HG03342 (cell line): Measurements from ENCODE around the gene BARHL2.

Experiments
- ATAC-seq: cut with Tn5 transposase; IDR thresholded peaks from one replicate; pipeline ENCODE4 v1.9.1; 2021; ENCODE audit warnings: mild to moderate bottlenecking, moderate library complexity; ENCODE audit not compliant: unreplicated experiment

The BARHL2 gene

DNA sequence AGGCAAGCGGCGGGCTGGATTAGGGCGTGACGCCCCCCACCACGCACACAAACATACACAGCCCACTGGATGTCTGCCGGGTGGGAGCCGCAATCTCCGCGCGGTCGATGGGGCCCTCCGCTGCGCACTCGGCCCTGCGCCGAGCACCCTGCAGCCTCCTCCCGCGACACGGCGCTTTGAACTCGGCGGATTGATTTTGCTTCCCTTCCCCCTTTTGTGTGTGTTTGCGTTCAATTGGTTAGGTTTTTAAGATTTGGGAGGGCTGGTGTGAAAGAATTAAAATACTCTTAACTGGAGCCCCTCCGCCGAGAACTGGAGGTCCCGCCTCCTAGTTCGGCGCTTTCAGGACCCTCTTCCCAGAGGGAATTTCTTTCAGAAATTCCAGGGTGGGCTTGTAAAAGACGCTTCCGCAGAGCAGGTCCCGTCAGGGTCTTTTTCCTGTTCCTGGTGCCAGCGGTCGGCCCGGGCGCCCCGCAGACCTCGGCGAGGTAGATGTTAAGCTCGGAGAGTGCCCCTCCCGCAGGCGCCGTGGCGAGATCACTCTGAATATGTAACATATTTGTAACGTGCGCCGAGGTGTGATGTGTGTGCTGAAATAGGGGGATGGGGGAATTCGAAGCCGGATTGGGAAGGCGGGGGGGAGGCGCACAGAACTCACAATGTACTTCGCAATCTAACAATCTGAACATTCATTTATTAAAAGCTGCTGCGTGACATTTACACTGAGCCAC, 8.0 kb upstream of the BARHL2 start:
- ATAC-seq = no peak

DNA sequence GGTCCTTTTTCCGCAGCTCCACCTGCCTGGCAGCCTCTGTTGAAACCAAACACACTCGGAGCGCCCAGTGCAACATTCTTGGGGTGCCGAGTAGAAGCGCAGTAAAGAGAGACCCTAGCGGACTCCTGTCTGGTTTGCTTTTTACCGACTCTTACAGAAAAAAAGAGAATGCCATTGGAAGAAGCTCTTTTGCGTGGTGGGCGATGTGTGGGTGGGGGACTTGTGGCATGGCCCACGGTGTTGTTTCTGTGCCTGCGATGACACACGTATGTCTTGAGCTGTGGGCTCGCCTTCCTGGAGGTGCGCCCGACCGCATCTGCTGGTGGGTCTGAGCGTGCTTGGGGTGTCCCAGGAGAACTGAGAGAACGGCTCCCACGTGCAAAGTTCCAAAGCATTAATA, 7.3 kb upstream of the BARHL2 start:
- no peak for ATAC-seq

DNA sequence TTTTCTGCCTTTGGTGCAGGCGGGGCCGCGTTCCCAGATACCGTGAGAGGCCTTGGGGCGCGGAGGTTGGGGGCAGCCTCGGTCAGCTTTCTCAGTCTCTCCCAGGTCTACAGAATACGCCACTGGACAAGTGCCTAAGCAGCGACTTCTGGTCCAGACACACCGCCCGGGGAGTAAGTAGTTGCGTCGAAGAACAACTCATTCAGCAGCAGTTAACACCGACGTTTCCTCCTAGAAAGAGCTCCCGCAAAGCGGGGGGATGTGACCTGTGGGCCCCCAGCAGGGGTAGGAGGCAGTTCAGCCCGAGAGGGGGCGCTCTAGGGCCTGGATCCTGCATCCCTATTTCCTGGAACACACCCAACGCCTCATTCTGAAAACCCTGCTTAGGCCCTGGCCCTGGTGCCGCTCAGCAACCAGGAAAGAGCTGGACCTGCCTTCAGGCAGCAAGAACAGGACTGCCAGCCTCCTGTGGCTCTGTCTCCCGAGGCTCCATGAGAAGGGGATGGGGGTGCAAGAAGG, 6.5 kb upstream of the BARHL2 start:
- ATAC-seq = no peak

DNA sequence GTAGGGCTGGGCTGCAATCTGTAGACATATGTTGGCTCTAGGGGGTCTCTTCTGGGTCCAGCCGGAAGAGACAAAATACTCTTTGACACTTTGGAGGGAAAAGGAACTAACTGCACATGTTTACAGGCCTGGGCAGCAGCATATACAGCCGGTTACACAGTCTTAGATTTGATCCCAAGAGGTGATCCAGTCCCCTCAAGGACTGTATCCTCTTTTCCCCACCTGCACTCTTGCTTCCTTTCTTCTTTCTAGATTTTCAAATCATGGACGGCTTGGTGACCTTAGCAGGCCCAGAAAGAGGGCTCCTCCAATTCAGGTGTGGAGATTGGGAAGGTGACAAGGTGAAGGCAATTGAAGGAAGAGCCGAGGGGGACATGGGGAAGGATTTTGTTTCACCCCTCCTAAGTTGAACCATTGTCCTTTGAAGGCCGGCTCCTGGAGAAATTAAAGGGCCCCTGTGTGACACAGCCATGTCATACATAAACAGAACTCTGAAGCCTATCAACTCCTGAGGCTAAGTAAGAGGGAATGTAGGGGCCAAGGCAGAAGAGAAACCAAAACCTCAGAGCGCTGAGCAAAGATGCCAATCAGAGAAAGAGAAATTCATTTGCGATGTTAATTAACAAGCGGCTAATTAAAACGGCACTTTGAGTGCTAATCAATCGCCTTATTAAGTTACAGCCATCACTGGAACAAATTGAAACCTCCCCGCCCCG, 5.9 kb upstream of the BARHL2 start:
- no peak for ATAC-seq

DNA sequence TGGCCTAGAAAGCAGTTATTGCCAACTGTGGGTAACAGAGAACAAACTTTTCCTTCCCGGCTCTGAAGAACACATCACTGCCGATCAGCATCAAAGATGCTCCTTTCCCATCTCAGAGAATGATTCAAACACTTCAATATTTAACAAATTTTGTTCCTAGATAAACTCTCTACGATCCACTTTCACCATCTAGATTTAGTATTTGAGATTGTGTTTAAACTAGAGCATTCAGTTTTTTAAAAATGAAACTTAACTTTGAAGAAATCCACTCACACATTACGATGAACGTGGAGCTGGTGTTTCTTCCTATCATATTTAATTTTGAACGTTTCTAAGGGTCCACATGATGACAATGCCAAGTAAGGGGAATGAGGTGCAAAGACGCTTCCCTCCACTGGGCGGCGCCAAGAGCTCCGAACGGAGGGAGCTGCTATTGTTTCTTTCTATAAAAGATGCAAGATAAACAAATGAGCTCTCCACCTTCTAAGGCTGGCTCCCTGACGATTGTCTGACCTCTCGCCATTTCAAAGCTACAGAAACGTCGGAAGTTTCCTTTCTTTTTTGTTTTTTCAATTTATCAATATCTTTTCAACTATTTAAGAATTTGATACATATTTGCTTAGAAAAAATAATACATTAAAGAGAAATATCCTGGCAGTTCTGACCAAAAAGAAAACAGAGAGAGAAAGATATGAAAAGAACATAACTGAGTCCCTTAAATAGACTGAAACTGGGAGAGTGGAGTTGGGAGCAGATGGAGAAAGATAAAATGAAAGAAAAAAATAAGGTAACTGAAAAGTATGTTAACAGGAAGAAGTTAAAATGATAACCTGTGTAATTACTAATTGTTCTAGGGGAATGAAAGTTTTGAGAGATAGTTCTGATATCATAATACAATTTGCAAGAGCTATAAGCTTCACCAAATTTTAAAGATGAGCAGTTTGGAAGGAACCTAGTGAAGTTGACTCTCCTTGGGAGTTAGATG, 4.4 kb upstream of the BARHL2 start:
- ATAC-seq = peak; percentile 67

DNA sequence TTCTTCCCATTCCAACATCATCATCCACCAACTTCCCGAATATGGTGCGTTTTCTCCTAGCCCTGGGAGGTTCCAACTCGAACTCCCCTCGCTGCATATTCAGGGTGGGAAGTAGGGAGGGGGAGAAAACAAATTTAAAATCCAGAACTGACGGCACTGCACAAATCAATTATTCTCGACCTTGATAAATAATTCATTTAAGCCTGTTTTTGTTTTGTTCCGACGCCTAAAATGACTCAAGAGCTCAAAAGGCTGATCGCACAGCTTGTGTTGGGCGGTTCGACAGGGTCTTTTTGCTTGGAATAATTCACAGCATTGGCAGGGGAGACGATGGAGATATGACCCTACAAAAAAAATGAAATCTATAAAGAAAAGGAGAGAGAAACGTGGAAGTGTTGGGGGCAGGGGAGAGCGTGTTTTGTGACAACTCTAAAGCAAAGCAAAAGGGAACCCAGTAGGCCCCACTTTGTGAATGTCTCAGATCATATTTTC, 3.1 kb upstream of the BARHL2 start:
- ATAC-seq = no peak

DNA sequence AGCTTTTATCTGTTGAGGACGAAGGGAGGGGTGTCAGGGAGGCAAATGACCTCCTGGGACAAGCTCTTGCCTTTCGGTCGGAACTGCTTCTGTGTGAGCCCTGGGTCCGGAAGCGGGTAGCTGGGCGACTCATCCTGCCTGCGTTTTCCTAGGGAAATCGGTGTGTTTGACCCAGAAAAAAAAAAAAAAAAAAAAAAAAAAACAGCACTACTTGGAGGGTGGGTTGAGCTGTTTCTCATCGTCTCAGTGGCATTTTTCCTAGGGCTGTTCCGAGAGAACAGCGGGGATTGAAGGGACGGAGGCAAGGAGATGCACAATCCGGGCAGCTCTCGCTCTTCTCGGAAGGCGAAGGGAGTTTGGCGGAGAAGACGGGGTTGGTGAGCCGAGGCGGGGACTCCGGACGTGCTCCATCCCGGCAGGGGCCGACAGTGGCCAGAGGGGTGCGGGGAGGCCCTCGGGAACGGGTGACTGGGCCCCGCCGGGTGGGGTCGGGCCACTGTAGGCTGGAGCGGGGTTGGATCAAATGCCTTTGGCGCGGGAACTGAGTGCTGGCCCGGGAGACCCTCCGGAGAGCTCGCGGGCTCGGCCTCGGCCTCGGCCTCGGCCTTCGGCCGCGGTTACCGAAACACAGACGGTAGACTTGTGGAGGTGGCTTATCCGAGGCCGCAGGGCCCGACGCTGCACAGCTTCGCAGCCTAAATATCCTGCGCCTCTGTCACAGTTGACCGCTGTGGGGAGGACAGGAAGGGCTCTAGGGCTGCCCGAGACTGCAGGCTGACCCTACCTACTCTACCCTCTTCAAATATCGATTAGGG, 2.4 kb upstream of the BARHL2 start:
- ATAC-seq = no peak

DNA sequence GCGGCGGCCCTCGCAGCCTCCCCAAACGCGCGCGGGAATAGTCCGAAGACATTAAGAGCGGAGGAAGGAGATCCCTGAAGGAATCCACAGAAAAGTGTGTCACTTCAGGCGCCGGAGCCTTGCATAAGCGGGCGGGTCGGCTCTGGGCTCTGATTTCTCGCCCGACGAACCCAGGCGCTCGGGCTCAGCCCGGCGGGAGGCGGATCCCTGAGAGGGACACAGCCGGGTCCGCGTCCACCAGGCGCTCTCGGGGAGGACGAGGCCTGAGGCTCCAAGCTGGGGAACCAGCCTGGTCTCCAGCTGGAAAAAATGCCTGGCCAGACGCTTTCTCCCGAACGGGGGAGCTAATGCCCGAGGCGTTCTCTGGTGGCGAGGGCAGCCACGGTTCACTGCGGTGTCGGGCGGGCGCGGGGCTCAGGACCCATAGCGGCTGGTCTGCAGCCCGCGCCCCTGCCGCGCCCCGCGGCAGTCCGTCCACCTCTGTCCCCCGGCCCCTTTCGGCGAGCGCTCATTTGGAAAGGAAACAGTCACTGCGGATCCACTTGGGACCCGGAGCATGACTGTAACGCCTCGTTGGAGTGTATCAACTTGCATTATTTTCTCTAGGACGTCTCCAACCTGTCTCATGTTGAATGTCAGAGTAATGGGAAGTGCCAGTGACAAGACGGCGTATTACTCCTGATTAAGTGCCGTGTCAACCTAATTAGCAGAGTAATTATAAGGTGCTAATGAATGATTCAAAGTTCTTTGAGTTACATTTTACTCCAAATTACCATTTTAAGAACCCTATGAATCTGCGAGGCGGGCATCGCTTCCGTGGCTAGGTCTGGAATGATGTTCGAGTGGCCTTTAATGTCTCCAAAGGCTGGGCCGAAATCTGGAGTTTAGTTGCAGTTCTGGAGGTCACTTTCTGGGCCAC, 1.6 kb upstream of the BARHL2 start:
- no peak for ATAC-seq

DNA sequence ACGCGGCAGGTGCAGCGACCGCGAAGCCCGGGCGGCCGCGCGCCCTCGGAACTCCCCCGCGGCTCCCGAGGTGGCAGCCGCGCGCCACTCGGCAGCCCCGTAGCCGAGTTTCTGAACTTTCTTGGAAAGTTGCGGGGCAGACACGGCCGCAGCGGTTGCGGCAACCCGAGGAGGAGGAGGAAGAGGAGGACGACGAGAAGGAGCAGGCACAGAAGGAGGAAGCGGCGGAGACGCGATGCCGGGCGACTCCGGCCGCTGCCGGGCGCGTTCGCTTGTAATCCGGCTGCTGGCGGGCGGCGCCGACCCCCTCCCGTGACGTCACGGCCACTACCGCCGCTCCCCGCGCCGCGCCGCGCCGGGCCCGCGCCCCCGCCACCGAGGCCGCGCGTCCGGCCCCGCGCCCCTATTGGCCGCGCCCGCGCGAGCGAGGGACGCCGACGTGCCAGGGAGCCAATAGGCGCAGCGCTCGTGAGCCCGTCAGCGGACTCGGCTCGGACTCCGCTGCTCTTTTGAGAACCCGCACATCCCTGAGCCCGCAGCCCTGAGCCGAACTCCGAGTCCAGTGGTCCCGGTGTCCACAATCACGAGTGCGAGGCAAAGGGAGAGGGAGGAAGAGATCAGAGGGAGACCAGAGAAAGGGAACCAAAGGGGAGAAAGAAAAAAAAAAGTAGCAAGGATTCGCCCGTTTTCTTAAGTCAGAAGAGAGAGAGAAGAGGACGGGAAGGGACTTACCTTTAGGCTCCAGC, 736 bp upstream of the BARHL2 start:
- no peak for ATAC-seq

DNA sequence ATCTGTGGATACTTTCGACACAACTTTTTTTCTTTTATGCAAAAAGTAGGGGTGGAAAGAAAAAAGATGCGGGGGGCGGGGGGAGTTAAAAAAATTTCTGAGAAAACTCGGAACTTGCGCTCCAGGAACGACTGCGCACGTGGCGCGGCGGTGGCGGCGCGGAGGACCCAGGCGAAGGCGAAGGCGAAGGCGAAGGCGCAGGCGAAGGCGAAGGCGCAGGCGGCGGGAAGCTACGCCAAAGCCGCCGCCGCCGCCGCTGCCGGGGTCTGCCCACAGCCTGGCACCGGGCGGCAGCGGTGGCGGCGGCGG, 208 bp upstream of the BARHL2 start:
- no peak for ATAC-seq

DNA sequence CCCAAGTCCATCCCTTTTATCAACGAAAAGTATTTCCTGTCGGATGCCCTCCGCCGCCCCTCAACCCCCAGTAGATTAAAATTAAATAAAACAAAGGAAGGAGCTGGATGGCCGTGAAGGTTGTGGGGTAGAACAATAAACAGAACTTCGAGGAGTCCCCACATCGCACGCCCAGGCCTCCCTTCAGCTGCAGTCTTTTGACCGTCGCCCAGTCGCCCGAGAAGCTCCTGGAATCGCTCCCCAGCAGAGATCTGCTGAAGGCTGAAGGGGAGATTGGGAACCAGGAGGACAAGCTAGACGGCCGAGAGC, 905 bp downstream of the BARHL2 start:
- ATAC-seq = no peak

DNA sequence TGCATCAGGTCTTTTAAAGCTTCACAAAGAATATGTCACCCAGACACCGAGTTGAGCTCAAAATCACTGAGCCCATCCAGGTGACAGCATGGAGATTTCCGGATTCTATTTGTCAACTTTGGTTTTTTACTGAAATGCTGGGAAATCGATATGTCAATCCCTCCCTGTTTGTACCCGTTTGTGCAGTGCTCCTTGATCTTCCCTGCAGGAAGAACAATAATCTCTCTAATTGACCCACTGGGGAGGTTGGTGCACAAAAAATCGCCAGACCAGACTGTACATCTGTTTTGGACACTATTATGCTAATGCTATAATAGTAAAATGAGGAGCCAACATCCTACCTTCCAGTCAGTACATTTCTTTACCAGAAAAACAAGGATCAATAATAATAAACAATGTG, 1.8 kb downstream of the BARHL2 start:
- ATAC-seq = no peak

DNA sequence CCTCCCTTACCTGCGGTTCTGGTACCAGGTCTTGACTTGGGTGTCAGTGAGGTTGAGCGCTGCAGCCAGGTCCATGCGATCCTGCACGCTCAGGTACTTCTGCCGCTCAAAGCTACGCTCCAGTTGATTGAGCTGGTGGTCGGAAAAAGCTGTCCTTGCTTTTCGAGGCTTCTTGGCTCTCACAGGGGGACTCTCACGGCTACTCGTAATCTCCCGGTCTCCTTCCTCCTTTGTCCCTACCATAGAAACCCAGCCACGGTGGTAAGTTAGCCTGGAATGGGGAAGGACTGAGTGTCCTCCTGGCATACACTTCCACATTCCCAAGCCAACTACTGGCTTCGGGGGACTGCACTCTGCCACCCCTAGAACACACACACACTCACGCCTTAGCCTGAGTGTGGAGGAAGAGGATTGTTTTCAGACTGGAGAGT, 2.6 kb downstream of the BARHL2 start:
- ATAC-seq = no peak

DNA sequence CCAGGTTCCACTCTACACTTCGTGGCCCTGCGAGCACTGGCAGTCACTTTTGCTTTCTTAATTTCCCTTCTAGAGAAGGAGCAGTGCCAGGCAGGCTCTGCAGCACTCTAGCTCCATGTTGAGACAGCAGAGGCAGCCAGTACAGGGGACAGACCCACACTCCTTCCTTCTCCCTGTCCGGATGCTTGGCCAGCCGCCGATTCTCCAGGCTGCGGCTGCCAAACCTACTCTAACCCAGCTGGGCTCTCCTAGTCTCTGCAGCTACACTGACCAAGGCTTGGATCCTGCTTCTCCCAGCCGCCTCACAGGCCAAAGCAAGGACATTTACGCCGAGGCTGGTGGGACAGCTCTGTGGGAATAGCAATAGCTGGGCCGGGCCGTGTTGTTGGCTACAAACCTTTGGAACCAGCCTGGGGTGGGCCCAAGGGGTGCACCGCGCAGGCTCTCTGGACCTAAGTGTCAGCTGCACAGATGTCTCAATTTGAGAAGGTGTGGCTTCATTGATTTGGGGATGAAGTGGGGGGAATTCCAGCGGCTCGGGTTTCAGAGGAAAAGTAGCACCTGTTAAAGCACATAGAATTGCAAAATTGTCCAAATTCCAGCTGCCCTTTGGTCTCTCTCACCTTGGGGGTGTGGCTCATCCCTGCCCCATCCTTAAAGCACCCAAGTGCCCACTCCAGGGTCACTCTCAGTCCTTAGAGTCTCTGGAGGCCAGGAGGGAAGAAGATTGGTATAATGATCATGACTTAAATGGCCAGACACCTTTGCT, 3.2 kb downstream of the BARHL2 start:
- no peak for ATAC-seq

DNA sequence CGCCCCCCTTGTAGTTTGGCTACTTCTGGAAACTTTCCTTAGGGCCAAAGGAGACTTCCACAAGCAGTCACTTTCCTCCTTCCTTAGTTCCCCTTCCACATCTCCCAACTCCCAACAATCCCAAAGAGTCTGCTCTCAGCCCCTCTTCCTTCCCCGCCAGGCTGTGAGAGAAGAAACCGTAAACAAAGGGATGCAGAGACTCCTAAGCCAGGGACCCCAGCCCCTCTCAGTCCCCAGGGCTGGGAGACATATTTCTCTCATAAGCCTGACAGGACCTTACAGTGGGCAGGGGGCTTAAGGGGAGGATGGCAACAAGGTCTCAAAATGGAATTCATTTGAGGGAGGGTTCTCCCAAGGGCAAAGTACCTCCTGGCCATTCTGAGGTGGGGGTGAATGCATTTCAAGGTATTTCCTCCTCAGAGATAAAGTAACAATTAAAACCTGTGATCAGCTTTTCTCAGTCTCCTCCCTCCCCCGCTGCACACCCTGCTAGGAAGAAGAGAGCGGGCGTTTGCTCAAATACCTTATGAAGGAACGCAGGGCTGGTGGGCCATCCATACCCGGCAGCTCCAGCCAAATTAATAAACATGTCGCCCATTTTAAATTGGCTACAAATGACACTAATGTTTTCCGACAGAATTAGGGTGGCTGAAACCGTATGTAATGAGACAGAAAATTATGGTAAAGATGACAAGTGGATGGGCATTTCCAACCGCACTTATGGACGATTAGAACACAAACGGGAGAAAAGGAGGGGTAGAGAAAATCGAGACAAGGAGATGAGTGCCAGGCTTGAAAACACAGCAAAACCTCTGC, 4.0 kb downstream of the BARHL2 start:
- no peak for ATAC-seq

DNA sequence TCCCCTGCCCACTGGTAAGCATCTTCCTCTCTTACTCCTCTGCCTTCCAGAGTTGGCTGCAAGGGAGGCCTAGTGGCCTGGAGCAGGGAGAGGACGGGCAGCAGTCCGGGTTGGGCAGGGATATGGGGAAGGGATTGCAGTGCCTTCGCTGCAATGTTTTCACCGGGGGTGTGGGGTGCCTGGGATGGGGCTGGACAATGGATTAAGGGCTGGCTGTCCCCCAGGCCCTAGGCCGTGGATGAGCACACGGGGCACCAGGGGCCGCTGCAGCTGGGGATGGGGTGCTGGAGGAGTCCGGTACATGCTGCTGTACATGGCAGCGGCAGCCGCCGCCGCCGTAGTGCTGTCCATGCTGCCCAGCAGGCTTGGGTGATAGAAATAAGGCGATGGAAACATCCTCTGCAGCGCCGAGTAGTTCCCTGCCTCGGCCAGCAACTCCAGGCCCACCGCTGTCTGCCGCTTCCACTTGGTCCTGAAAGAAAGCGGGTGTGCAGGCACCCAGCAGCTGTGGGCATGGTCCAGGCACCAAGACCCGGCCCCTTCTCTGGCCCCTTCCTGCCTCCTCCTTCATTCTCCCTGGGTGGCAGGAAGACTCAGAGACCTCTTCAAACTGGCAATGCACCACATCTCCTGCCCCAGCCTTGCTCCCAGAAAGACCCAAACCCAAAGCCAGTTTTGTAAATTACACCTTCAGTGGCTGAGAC, 4.8 kb downstream of the BARHL2 start:
- no peak for ATAC-seq

DNA sequence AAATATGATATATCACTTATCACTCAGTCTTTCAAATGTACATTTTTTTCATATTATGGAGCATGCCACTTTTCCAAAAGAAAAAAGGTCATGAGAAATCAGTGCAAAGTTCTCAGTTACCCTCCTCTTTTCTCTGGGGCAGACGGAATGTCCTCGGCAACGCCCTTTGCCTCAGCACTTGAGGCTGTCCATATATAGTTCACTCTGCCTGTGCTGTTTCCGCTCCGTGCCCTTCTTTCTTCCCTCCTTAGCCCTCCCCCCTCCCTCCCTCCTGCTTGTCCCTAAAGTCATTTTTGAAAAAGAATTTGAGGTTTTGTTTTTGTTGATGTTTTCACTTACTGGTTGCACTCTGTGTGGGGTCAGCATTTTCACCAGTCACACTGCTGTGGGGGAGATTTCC, 5.4 kb downstream of the BARHL2 start:
- ATAC-seq = no peak
